ENCODE measurements around the gene FAM168A.
"Not testable (repeated sequence)": the region's sequence is repeated elsewhere in the genome, so short reads cannot be mapped to it uniquely, and the experiment has no call there.

FAM168A gene

DNA sequence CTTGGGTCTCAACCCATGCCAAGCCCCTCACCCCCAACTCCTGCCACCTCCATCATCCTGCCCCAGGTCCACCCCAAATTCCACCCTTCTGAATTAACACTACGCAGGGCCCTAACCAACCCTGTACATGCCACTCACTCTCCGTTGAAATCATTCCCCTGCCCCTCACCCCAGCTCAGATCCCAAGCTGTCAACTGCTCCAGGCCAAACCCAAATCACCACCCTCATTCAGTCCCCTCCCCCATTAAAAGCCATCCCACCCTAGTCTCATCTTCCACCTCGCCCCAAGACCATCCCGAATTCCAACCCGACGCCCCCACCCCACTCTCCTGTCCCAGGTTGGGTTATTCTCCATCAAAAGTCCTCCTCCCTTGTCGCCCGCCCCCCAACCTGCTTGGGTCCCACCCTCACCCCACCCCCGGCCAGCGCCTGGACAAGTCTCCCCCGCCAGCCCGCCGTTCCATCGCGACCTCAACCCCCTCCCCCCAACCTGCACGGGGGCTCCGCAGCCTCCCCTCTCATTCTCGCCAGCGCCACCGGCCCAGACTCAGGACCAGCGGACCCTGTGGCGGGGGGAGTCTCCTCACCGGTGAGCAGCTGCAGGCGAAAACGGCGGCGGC lies 466 bp downstream of the FAM168A start:
- no peak for DNase-seq (ENCODE audit: low read depth in 1 of 2, low spot score in 1 of 2)

GRCh38 chr11:73596547-73596946 lies 1.4 kb downstream of the FAM168A start:
- DNase-seq (ENCODE audit: low read depth in 1 of 2, low spot score in 1 of 2): no peak

- no peak for DNase-seq (ENCODE audit: low read depth in 1 of 2, low spot score in 1 of 2)
Observed at GRCh38 chr11:73592640-73593039, 5.3 kb downstream of the FAM168A start.

DNA sequence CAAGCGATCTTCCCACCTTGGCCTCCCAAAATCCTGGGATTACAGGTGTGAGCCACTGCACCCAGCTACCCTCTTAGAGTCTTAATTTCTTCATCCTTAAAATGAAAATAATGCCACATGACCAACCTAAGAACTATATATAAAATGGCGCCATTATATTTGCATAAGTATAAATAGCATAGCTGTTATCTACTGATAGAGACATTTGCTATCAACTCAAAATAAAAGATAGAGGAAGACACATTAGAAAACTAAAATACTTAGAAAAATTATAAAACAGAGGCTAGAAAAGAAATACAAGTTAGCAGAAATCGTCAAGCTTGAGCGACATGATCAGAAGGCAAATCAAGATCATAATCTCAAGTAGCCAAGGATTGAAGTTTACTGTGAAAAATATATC lies 6.2 kb downstream of the FAM168A start:
- no peak for DNase-seq (ENCODE audit: low read depth in 1 of 2, low spot score in 1 of 2)

- DNase-seq (ENCODE audit: low read depth in 1 of 2, low spot score in 1 of 2): no peak
Observed at GRCh38 chr11:73590991-73591390, 6.9 kb downstream of the FAM168A start.

- no peak for DNase-seq (ENCODE audit: low read depth in 1 of 2, low spot score in 1 of 2)
Observed at GRCh38 chr11:73586791-73587190, 11.1 kb downstream of the FAM168A start.

DNA sequence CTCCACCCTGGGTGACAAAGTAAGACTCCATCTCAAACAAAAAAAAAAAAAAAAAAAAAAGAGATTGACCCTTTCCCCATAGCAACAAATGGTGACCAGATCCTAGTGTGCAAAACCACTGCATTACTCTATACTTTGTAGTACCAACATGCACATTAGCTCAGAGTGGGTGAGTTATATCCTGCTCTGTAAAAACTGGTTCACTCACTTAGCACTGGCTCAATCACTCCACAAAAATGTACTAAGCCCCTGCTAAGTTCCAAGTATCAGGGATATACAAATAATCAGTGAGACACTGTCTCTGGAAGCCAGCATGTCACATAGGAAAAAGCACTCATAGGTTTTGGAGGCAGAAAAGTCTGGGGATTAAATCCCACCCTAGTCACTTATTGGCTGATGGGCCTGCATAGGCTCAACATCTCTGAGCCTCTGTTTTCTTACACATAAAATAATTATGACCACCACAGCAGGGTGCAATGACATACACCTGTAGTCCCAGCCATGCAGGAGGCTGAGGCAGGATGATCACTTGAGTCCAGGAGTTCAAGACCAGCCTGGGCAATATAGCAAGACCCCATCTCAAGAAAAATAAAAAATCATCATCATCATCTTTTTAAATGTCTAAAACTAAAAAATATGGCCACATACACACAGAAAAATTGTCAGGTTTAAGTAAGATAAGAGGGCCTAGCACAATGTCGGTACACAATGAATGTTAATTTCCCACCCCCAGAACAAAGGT lies 11.9 kb downstream of the FAM168A start:
- no peak for DNase-seq (ENCODE audit: low read depth in 1 of 2, low spot score in 1 of 2)

DNA sequence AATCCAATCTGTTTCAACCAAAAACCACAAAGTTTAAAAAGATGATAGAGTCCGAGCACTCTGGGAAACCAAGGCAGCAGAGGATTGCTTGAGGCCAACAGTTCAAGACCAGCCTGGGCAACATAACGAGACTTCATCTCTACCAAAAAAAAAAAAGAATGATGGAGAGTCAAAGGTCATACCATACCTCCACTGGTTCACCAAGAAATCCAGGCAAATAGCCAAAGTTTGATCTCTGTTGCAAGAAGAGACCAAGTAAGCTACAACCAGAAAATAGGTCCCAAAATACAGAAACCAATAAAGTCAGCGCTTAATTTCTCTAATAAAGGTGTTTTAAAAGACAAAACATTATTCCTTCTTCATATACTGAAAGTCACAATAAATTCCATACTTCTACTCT lies 13.1 kb downstream of the FAM168A start:
- DNase-seq (ENCODE audit: low read depth in 1 of 2, low spot score in 1 of 2): no peak

DNA sequence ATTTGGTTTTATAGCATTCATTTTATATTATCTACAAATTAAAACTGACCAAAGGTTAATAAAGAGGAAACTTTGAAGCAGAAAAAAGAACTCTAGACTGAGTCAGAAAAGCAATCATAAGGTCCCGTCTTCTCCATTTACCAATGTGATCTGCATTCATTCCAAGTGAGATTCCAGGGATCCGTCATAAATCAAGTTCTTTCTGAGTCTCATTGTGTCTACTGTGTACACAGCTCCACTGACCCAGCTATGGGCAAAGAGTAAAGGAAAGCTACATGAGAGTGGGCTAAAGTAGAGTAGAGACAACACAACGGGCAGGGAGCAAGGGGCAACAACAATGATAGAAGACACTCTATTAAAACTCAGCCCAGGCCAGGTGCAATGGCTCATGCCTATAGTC lies 15.3 kb downstream of the FAM168A start:
- DNase-seq (ENCODE audit: low read depth in 1 of 2, low spot score in 1 of 2): no peak

GRCh38 chr11:73580749-73581148 lies 17.2 kb downstream of the FAM168A start:
- DNase-seq (ENCODE audit: low read depth in 1 of 2, low spot score in 1 of 2): not testable (repeated sequence)

GRCh38 chr11:73579641-73580434 lies 18.1 kb downstream of the FAM168A start:
- DNase-seq (ENCODE audit: low read depth in 1 of 2, low spot score in 1 of 2): no peak

DNA sequence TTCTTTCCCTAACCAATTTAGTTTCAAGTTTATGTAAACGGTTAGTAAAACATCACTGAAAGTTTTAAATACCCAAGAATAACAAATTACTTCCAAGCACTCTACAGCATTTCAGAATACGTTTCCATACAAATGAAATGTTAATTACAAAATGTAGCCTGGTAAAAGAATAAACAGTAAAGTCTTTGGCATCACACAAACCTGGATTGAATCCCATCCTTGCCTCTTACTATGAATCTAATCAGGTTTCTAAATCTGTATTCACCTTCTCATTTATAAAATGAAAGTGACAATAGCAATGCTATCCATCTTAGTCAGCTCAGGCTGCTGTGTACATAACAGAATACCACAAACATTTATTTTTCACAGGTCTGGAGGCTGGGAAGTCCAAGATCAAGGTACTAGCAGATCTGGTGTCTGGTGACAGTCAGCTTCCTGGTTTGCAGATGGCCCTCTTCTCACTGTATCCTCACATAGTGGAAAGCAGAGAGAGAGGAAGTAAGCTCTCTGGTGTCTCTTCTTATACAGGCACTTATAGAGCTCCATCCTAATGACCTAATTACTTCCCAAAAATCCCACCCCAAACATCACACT lies 19.2 kb downstream of the FAM168A start:
- no peak for DNase-seq (ENCODE audit: low read depth in 1 of 2, low spot score in 1 of 2)

DNA sequence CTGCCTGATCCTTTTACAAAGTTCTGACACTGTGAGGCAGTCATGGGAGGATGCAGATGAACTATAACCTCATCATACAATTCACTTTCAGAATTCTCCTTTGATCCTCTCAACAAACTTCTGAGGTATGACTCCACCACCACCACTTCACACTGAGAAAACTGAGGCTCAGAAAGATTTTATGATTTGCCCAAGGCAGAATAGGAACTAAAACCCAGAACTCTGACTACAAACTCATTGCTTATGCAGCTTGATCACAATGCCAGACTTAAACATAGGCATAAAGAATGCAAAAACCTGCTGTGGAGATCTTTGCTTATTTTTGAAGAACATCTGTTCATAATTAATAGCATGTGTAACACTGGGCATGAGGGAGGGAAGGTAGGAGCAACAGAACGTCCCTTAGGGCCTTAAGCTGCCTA lies 20.4 kb downstream of the FAM168A start:
- DNase-seq (ENCODE audit: low read depth in 1 of 2, low spot score in 1 of 2): no peak

DNA sequence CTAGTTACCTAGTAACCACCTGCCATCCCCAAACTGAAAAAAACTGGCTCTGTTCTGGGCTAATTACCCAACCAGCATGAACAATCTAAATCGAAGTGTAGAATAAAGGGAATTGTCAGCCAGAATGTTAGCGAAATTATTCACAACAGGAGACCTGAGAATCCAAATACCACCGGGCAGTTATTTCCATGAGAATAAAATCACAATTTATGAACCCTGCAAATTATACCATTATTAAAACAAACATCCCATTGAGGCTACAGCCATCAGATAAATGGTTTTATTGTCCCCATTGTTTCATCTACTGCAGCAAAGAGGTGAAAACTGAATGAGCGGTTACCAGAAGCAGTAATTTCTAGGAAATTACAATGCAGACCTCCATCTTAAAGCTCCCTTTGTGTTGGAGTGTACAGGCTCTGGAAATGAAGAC lies 21.7 kb downstream of the FAM168A start:
- no peak for DNase-seq (ENCODE audit: low read depth in 1 of 2, low spot score in 1 of 2)

DNA sequence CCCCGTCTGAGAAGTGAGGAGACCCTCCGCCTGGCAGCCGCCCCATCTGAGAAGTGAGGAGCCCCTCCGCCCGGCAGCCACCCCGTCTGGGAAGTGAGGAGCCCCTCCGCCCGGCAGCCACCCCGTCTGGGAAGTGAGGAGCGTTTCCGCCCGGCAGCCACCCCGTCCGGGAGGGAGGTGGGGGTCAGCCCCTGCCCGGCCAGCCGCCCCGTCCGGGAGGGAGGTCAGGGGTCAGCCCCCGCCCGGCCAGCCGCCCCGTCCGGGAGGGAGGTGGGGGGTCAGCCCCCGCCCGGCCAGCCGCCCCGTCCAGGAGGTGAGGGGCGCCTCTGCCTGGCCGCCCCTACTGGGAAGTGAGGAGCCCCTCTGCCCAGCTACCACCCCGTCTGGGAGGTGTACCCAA lies 25.9 kb downstream of the FAM168A start:
- not testable (repeated sequence) for DNase-seq (ENCODE audit: low read depth in 1 of 2, low spot score in 1 of 2)

DNA sequence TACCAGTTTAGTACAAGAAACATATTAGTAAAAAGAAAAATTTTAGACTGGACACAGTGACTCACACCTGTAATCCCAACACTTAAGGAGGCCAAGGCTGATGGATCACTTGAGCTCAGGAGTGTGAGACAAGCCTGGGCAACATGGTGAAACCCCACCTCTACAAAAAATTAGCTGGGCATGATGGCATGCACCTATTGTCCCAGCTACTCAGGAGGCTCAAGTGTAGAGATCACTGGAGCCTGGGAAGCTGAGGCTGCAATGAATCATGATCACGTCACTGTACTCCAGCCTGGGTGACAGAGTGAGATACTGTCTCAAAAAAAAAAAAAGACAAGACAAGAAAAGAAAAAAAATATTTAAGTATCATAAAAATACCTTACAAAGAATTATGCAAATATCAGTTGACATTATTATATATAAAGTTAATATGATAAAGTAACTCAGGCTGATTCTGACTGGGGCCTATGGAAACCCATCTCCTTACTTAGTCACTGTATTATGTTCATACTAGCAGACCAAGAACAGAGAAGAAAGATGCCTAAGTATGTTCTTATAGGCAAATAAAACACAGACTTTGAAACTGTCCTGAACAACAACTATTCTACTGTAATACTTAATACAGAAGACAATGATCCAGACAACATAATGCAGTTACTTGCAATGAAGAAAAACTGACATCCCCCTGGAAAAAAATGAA lies 27.3 kb downstream of the FAM168A start:
- DNase-seq (ENCODE audit: low read depth in 1 of 2, low spot score in 1 of 2): no peak

- DNase-seq (ENCODE audit: low read depth in 1 of 2, low spot score in 1 of 2): no peak
Observed at GRCh38 chr11:73566977-73567755, 30.7 kb downstream of the FAM168A start.

- no peak for DNase-seq (ENCODE audit: low read depth in 1 of 2, low spot score in 1 of 2)
Observed at GRCh38 chr11:73566422-73566821, 31.5 kb downstream of the FAM168A start.

- no peak for DNase-seq (ENCODE audit: low read depth in 1 of 2, low spot score in 1 of 2)
Observed at GRCh38 chr11:73565804-73566203, 32.1 kb downstream of the FAM168A start.

DNA sequence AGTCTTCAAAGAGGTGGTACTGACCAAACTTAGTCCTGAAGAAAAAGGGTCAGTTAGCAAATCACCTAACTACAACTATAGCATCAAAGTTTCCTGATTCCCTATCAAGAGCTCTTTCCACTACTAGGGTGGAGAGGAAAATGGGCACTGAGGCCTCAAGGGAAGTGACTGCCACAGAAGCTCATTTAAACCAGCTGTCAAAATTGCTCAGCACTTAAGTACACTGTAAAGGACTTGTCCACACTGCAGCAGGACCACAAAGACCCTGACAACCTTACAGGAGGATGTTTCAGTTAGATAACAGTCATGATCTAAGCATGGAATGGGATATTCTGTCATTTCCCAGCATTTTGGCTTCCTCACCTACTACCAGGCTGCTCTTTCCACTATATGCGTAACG lies 33.0 kb downstream of the FAM168A start:
- DNase-seq (ENCODE audit: low read depth in 1 of 2, low spot score in 1 of 2): no peak

All from stimulated activated CD4-positive, alpha-beta T cell treated with anti-CD3 and anti-CD28 coated beads, Interleukin-15, amount 100 ng/mL, for 1 hour (primary cell).